GM21390 (cell line): ENCODE measurements around the gene DIAPH3.

Source experiments
- ATAC-seq: cut with Tn5 transposase; IDR thresholded peaks from one replicate; pipeline ENCODE4 v1.9.1; 2021; ENCODE audit not compliant: unreplicated experiment

DIAPH3 gene

GRCh38 chr13:59801107-59801880 is 362.4 kb downstream of the DIAPH3 start:
- no peak for ATAC-seq

GRCh38 chr13:59793107-59793506 is 370.6 kb downstream of the DIAPH3 start:
- no peak for ATAC-seq

- no peak for ATAC-seq
Observed at GRCh38 chr13:59790626-59791025, 373.1 kb downstream of the DIAPH3 start.

- no peak for ATAC-seq
Observed at GRCh38 chr13:59789558-59789957, 374.2 kb downstream of the DIAPH3 start.

- no peak for ATAC-seq
Observed at GRCh38 chr13:59787679-59788078, 376.0 kb downstream of the DIAPH3 start.

GRCh38 chr13:59782696-59783095 is 381.0 kb downstream of the DIAPH3 start:
- no peak for ATAC-seq

GRCh38 chr13:59780058-59780457 is 383.7 kb downstream of the DIAPH3 start:
- ATAC-seq, result no peak

- peak; percentile 61 for ATAC-seq
Observed at GRCh38 chr13:59776924-59777690, 386.6 kb downstream of the DIAPH3 start.

- ATAC-seq, result no peak
Observed at GRCh38 chr13:59774491-59774971, 389.2 kb downstream of the DIAPH3 start.

- no peak for ATAC-seq
Observed at GRCh38 chr13:59771272-59771671, 392.5 kb downstream of the DIAPH3 start.

GRCh38 chr13:59770451-59770850 is 393.3 kb downstream of the DIAPH3 start:
- no peak for ATAC-seq

- no peak for ATAC-seq
Observed at GRCh38 chr13:59766236-59766635, 397.5 kb downstream of the DIAPH3 start.

- peak; percentile 70 for ATAC-seq
Observed at GRCh38 chr13:59755632-59756290, 408.0 kb downstream of the DIAPH3 start.

GRCh38 chr13:59754411-59754810 is 409.3 kb downstream of the DIAPH3 start:
- peak; percentile 53 for ATAC-seq

- no peak for ATAC-seq
Observed at GRCh38 chr13:59750860-59751259, 412.9 kb downstream of the DIAPH3 start.

GRCh38 chr13:59748046-59748445 is 415.7 kb downstream of the DIAPH3 start:
- ATAC-seq, result no peak

- no peak for ATAC-seq
Observed at GRCh38 chr13:59747529-59747928, 416.2 kb downstream of the DIAPH3 start.

- no peak for ATAC-seq
Observed at GRCh38 chr13:59746291-59746962, 417.3 kb downstream of the DIAPH3 start.

GRCh38 chr13:59745392-59745788 is 418.3 kb downstream of the DIAPH3 start:
- ATAC-seq, result peak; percentile 49

GRCh38 chr13:59744747-59745391 is 418.9 kb downstream of the DIAPH3 start:
- peak; percentile 59 for ATAC-seq

GRCh38 chr13:59743195-59743594 is 420.5 kb downstream of the DIAPH3 start:
- no peak for ATAC-seq
